H54 (cell line): ENCODE results near the gene KIF1B.
A peak's percentile ranks its signal among the peaks of the same experiment; 100 is the strongest.

Experiments used
- DNase-seq: peaks from one replicate; pipeline ENCODE4 v3.0.0; 2011; ENCODE audit warnings: low spot score, mixed read lengths; ENCODE audit not compliant: insufficient read length
- FAIRE-seq: peaks from 3 replicates; lab custom pipeline; 2011; peaks lifted over from hg19 to GRCh38; lab: Jason Lieb, UNC
- POLR2A ChIP-seq: IDR thresholded peaks from 2 replicates; pipeline ENCODE4 v1.6.1; 2011; ENCODE audit warnings: low read depth, mild to moderate bottlenecking, low read length

Gene KIF1B

DNA sequence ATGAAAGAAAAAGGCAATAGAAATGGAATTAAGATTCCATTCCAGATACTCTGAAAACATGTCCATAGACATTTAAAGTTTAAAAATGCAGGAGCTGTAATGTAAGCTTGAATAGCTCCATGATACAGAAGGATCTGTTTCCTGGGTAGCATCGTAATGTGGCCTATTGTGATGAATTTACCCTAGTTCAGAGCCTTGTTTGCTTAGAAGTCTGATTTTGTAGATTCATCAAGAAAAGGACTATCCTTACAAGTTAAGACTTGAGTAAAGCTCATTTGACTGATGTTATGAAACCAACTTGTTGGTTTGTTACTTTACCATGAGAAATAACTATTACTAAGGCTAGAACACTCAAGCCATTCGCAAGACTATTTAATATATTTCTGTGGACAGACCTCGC lies 55.5 kb downstream of the KIF1B start:
- FAIRE-seq (no peak), DNase-seq (no peak)
- no peak for TF ChIP-seq POLR2A

DNA sequence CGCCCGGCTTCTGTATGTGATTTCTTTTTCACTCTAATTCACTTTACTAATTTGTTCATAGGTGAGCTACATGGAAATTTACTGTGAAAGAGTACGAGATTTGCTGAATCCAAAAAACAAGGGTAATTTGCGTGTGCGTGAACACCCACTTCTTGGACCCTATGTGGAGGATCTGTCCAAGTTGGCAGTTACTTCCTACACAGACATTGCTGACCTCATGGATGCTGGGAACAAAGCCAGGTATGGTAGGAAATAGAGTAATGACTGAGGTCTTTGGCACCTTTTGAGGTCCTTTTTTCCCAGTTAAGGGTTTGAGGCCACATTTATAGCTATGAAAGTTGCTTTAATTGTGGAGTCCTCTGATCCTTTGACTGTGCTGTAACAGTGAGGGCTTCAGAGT lies 56.9 kb downstream of the KIF1B start:
- DNase-seq, result no peak
- TF ChIP-seq POLR2A, result no peak
- peak; percentile 67 for FAIRE-seq

DNA sequence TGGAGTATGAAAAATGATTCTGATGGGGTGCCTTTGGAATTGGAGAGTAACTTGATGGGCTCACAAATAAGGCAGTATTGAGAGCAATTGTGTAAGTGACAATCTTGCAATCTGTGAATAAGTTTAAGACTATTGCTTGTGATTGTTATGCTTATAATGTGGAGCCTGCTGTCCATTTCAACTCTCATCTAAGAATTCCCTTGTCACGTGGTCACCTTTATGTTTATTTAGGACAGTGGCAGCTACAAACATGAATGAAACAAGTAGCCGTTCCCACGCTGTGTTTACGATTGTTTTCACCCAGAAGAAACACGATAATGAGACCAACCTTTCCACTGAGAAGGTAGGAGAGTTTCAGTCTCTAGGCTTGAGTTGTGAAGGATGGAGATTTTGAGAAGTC lies 57.6 kb downstream of the KIF1B start:
- FAIRE-seq (no peak), DNase-seq (no peak)
- no peak for TF ChIP-seq POLR2A

DNA sequence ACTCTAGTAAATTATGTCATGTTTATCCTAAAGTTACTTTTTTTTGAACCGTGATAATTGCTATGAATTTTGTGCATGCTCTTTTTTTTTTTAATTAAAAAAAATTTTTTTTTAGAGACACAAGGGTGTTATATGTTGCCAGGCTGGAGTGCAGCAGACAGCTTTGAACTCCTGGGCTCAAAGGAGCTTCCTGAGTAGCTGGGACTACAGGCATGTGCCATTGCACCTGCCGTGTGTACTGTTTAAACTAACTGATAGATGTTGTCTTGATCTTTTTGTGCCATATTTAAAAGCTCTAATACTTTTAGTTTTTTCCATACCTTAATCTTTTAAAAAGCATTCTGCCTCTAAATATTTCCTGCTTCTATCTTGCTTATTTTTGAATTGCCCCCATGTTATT lies 60.7 kb downstream of the KIF1B start:
- DNase-seq (no peak), FAIRE-seq (no peak)
- no peak for TF ChIP-seq POLR2A

DNA sequence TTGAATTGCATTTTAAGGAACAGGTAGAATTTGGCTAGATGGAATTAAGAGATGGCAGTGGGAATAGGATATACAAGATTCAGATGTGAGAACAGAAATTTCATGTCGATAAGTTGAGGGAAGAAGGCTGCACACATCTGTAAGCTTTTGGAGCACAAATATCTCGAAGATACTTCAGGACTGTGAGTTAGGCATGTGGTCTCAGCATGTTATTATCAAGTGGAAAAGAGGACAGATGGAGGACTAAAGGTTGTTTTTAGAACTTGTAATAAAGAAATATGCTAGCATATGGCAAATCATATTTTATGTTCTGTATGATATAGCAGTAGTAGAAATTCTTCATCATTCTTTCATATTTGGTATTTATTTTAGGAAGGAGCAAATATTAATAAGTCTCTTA lies 61.5 kb downstream of the KIF1B start:
- no peak for DNase-seq
- TF ChIP-seq POLR2A, result no peak
- no peak for FAIRE-seq

DNA sequence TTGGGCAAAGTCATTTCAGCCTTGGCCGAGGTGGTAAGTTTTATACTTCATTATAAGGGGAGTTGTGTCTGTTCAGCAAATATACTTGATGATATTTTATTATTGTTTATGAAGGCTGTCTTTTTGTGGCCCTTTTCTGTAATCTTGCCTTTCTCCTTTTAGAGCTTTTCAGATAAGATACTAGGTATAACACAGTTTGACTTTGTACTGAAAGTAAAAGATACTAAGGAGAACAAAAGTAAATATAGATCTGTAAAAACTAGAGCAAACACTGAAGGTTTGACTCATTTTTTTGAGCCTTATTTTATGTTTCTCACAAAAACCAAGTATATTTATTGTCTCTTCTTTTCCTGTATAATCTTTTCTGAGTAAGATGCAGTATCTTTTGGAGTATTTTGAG lies 61.9 kb downstream of the KIF1B start:
- no peak for TF ChIP-seq POLR2A
- no peak for FAIRE-seq
- no peak for DNase-seq

DNA sequence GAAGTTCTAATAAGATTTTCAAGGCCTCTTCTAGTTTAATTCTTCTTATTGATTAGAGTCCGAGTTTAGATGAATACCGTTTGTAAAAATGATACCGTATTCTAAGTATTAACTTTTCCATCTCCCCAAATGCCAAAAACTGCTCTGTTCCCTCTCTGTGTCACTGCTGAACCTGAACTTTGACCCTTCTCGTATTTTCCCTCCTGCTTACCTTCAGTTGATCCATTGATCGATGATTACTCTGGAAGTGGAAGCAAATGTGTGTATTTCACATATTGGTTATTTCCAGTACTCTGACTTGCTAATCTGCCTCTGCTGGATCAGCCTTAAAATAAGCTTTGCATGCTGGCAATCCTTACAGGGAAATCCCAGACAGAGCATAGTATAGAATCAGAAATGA lies 68.5 kb downstream of the KIF1B start:
- TF ChIP-seq POLR2A, result no peak
- FAIRE-seq, result no peak
- DNase-seq, result no peak

DNA sequence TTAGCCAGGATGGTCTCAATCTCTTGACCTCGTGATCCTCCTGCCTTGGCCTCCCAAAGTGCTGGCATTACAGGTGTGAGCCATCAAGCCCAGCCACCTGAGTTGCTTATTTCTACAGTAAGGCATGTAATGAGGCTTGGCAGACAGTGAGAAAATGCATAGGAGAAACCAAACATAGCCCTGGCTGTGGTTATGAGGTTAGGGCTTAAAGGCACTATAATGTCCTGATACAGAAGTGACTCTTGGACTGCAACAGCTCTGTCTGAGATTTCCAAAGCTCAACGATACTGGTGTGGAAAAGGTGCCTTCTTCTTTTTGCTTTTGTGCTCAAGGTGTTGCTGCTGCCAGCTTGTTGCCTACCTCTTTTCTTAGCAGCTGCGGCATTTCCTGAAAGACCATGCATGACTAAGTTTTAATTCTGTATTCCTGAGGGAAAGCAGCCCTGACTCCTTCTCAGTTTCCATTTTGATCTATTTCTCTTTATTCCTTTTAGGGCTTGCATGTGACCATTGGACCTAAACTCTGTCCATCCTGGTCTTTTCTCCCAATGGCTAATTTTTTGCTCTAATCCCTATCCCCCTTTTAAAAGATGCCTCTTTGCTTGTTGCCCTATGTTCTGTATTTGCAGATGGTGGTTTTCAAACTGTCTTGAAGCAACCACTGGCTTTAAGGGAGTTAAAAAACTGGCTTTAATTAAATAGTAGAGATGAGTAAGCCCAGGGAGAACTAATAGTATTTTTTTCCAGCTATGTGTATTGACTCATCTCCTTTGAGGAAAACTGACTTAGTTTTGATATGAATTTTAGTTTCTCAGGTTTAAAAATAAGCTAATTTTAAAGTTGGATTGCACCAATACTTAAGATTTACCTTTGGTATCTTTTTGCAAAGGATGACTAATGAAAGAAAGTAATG lies 70.3 kb downstream of the KIF1B start:
- FAIRE-seq (no peak), DNase-seq (no peak)
- no peak for TF ChIP-seq POLR2A

DNA sequence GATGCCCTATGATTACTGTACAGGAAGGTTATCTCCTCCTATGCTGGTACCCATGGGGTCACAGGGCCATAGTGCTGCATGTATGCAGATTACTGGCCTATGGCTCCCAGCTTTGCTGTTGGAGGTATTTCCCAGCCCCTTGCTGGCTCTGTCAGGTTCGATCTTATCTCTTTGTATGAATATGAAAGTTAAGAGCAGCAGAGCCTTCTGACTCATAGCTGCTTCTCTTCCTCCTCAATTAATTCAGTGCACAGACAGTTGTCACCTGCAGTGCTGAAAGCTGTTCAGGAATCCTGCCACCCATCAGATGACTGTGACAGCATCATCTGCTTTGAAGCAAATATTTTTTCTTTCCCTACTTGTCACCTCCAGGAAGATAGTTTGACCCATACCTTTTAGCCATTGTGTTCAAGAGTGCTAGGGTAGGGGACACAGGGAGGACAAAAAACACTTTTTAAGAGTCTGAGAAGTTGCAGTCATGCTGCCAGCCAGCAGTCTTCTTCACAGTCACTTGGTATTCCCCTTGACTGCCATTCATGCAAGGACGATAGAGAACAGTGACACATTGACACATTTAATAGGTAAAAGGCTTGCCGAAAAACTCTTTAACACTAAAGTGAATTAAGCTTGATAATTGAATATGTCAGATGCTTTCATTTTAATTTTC lies 73.1 kb downstream of the KIF1B start:
- DNase-seq, result no peak
- TF ChIP-seq POLR2A, result no peak
- no peak for FAIRE-seq

DNA sequence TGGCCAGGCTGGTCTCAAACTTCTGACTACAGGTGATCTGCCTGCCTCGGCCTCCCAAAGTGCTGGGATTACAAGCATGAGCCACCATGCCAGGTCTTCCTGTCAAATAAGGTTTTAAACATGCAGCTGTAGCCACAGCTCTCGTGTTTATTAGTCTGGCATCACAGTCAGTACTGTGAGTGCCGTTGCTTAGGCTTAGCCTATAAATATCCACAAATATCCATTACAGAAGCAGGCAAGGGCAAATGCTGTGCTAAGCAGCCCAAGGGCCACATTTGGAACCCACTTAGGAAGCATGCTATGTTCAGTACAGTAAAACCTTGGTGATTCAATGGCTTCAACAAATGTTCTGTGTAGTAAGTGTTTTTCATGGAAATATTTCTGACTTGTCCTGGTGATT lies 75.9 kb downstream of the KIF1B start:
- no peak for DNase-seq
- no peak for FAIRE-seq
- TF ChIP-seq POLR2A, result no peak

DNA sequence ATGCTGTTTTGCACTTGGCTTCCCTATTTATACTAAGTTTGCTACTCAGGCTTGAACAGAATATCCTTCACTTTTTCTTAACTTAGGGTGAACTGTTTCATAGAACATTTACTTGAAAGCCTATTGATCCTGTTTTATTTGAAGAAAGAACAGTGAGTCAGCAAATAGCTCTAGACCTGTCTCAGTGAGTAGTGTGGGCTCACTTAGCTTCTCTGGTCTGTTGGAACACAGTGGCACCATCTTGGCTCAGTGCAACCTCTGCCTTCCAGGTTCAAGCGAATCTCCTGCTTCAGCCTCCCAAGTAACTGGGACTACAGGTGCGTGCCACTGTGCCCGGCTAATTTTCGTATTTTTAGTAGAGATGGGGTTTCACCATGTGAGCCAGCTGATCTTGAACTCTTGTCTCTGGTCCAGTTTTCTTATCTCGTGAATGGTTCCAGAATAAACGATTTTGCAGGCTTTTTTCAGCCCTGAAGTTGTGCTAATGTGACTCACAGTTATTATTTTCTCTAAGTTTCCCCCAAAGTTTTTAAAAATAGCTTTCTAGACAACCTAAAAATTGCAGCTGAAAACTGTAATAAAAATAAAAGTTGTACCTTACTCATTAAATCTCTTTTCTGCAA lies 76.8 kb downstream of the KIF1B start:
- no peak for TF ChIP-seq POLR2A
- no peak for FAIRE-seq
- no peak for DNase-seq

DNA sequence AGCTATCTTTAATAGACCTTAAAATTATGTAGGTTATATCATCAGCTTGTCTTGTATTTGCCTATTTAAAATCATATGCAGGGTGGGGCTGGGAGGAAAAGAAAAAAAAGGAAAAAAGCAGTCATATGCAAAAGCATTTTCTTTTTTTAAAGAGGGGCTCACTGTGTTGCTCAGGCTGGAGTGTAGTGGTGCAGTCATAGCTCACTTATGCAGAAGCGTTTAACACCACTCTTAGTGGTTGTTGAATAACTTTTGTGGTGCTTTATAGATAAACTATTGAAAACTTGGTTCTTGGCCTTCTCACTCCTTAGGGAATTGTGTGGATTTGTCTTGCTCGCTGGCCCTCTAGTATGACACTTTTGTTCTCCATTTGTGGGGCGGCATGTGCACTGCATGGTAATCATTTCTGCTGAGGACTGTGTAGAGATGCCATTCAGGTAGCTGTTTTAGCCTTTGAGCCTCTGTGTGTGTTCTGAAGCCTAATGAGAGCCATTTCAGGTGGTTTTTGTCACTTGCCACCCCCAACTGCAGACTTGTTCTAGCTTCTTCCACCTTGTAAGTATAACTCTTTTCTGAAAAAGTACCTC lies 77.8 kb downstream of the KIF1B start:
- no peak for DNase-seq
- no peak for FAIRE-seq
- TF ChIP-seq POLR2A, result no peak

DNA sequence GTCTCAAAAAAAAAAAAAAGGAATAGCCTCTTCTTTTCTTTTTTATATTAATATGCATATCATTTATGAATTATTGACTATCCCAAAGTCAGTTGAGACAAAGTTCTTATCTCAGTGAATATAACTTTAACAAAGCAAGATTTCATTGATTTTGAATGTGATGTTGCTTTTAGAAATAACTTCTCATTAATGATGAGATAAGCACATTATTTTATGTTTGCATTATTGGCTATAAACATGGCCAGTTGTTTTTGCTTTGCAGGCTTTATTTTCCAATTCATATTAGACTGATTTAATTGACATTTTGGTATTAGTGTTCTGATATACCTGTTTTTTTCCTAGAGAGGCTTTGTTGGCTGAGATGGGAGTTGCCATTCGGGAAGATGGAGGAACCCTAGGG lies 81.3 kb downstream of the KIF1B start:
- no peak for FAIRE-seq
- TF ChIP-seq POLR2A, result no peak

DNA sequence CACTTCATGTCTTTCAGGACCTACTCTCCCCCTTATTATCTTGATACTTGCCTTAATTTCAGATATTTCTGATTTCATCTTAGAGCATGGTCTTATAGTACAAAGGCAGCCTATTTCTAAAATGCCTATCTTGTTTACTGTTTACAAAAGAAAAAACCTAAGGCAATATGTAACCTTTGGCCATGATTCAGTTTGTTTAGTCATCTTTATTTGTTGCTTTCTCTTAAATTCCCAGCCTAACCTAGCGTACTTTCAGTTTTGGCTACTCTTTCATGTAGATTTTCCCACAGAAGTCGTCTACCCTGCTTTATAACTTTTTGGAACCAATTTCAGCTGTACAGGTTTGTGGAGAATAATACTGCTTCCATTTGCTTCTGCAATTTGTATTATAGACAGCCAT lies 81.8 kb downstream of the KIF1B start:
- FAIRE-seq (no peak), DNase-seq (no peak)
- TF ChIP-seq POLR2A, result no peak

More for the DNA sequence above, 81.3 kb downstream of the KIF1B start:
- DNase-seq, result no peak

DNA sequence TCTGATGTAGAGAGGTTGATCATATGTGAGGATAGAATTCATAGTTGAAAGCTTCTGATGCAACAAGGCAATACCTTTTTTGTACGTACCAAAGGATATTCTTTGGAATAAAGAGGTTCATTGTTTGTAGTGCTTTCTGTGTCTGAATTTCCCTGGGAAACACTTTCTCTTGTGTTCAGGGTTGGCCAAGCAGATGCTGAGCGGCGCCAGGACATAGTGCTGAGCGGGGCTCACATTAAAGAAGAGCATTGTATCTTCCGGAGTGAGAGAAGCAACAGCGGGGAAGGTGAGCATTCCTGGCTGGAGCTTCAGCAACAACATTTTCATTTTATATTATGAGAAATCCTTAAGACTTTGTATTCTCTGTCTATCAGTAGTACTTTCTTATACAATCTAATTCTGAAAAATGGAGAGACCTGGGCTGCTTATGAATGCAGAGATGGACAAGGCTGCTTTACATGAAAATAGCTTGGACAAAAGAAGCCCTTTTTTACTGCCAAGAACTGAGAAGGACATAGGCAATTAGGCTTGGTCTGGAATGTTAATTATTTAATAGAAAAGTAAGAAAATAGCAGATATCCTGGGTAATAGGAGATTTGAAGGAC lies 85.2 kb downstream of the KIF1B start:
- TF ChIP-seq POLR2A, result no peak
- FAIRE-seq (no peak), DNase-seq (no peak)
